Retina (tissue), 1 donor: ENCODE data around the gene RAB4A.
A peak's percentile ranks its signal among the peaks of the same experiment; 100 is the strongest.
"Not testable (repeated sequence)": the region's sequence is repeated elsewhere in the genome, so short reads cannot be mapped to it uniquely, and the experiment has no call there.

Experiments
- DNase-seq: peaks from one replicate; pipeline ENCODE4 v3.0.0-alpha.2; 2016

The RAB4A gene

DNA sequence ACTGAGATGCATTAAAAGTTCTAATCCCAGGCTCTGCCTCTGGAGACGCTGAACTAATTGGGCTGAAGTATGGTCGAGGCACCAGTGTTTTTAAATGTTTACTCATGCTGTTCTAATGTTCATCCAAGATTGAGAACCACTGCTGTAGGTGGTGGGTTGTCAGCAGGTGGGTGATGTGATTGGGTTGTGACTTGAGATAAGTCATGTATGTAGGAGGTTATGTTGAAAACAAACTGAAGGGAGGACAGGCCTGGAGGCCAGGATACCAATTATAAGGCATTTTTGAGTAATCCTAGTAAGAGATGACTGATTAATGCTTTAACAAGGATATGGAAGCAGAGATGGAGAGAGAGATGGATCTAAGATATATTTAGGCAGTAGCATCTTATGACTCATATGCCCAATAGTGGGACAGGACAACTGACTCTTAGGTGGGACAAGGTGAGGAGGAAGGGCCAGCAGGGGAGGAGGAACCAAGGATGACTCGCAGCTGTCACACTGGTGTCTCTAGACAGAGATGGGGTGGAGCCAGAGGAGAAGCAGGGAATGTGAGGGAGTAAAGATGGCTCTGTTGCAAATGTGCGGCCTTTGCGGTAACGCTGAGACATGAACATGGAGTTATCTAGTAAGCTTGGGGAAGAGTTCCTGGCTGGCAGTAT, 29.3 kb downstream of the RAB4A start:
- no peak for DNase-seq

GRCh38 chr1:229302740-229303139, 31.8 kb downstream of the RAB4A start:
- no peak for DNase-seq

GRCh38 chr1:229303855-229304254, 32.9 kb downstream of the RAB4A start:
- DNase-seq = no peak

DNA sequence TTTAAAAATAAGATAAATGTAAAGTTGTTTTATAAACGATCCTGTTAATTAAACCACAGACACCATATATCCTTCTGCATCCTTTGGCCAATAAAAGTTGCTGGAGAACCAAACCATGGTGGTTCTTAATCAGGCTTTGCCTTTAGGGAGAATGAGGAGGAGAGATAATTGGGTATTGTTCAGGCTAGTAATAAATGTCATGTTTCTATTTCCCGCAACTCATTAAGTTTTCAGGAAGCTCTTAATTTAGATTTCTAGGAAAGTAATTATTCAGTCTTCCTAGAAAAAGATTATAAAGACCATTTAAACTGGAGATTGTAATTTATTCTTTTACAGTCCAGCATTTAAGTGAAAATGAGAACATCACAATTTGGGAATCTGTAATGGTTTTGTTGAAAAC, 34.5 kb downstream of the RAB4A start:
- DNase-seq = no peak

DNA sequence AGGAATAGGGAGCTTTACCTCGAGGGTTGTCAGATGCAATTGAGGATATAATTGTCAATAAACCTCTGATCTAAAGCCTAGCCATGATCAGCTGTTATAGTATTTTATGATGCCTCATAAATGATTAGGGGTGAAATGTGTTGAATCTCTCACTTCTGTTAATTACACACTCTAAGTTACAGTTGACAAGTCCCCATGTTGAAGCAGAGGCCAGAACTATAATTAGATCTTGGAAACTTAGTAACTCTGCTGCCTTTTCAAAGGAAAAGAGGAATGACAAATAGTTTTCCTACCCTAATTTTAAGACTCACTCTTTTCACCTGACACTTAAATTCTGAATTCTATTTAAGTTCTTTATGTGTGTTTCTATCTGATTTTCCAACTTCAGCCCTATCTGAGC, 38.2 kb downstream of the RAB4A start:
- DNase-seq = no peak

DNA sequence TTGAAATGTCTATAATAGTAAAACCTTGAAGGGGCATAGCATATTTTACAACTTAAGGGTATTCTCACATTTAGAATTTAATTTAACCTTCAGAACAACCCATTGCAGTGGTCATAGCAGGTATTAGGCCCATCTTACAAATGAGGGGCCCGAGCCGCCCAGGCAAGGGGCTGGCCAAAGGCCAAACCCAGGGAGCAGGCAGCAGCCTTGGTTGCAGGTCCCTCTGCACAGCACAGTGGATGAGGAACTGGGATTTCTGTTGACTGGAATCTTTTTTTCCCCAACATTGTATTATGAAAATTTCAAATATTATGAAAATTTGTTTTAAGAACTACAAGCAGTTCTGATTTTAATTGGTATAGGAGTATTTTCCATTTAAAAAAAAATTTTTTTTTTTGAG, 38.8 kb downstream of the RAB4A start:
- no peak for DNase-seq

DNA sequence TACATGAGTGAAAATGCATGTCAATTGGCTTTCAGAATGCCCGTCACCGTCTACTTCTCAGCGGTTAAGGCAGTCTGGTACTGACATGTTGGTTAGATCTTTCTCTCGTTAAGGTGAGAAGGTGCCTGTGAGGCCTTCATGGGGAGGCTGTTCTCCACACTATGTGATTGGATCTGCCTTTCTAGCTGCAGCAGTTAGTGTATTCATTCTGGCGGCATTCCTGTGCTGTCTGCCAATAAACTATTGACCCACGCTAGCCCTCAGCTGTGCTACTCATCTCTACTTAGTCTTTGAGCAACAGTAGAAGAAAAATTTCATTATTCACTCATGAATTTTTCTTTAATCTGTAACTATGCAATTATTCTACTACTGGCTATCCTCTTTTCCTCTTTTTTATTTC, 39.9 kb downstream of the RAB4A start:
- no peak for DNase-seq

DNA sequence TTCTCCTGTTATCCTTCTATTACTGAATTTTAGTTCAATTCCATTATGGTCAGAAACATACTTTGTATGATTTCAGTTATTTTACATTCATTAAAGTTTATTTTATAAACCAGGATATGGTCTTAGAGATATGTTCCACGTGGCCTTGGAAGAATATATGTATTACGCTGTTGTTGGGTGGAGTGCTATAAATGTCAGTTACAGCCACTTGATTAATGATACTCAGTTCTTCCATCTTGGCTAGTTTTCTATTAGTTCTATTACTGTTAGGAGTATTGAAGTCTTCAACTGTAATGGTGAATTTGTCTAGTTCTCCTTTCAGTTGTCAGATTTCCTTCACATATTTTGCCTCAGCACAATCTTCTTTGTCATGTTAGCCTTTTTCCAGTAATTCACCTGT, 45.3 kb downstream of the RAB4A start:
- DNase-seq = no peak

- DNase-seq = no peak
Observed at GRCh38 chr1:229318056-229318455, 47.1 kb downstream of the RAB4A start.

GRCh38 chr1:229319487-229319886, 48.6 kb downstream of the RAB4A start:
- no peak for DNase-seq

GRCh38 chr1:229323201-229323600, 52.3 kb downstream of the RAB4A start:
- no peak for DNase-seq

- DNase-seq = no peak
Observed at GRCh38 chr1:229323885-229324553, 53.1 kb downstream of the RAB4A start.

DNA sequence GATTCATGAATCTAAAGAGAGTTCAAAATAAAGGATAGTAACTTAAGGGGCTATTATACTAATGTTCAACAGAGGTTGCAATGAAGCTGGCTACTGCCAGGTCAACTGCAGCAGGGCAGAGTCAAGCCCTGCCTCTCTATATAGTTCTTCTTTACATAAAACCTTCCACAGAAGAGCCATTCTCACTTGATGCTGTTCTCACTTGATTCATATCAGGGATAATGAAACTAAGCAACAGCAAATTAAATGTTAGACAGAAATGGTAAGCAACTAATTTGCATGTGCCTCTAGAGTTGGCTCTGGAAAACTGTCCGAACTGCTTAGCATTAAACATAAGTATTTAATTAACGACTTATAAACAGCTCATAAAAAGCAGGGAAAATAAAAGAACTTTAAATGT, 54.5 kb downstream of the RAB4A start:
- DNase-seq = no peak

DNA sequence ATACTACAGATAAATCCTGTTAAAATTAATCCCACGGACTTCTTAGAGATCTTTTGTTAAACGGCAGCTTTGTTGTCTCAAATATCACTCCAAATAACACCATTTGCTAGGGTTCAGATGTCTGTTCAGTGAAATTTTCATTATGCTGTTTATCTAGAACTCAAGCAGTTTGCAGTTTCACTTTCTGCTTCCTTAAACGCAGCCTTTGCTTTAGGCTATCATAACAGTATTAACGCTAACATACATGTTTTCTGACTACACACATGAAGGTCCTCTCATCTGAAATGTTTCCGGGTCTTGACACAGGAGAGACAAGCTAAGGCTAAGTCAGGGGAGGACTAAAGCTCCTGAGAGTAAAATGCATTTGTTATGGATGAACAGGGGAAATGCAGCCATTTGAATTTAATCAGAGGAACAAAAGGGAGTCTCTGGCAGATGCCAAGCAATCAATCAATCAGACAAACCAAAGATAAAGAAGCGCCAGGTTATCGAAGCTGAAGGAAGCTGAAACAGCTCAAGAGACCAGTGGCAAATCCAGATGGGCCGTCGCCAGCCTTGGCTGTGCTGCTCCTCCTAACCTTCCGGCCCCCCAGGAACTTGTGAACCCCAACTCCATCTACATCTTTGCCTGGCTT, 55.1 kb downstream of the RAB4A start:
- peak; percentile 11 for DNase-seq

- DNase-seq = no peak
Observed at GRCh38 chr1:229326601-229327000, 55.7 kb downstream of the RAB4A start.

DNA sequence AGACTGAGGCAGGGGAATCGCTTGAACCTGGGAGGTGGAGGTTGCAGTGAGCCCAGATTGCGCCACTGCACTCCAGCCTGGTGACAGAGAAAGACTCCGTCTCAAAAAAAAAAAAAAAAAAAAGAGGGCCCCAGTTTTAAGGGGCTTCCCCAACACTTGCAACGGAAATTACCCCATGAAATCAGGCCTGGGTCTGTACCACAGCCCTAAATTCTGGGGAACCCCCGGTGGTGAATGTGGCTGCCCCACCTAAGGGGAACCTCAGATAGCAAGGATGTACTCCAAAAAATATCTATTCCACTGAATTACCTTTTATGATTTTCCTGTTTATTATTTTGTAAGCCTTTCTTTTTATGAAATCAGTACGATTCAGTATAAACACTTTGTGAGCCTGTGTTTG, 56.9 kb downstream of the RAB4A start:
- not testable (repeated sequence) for DNase-seq

GRCh38 chr1:229328598-229329362, 57.9 kb downstream of the RAB4A start:
- DNase-seq = no peak

- DNase-seq = no peak
Observed at GRCh38 chr1:229334269-229334668, 63.4 kb downstream of the RAB4A start.

DNA sequence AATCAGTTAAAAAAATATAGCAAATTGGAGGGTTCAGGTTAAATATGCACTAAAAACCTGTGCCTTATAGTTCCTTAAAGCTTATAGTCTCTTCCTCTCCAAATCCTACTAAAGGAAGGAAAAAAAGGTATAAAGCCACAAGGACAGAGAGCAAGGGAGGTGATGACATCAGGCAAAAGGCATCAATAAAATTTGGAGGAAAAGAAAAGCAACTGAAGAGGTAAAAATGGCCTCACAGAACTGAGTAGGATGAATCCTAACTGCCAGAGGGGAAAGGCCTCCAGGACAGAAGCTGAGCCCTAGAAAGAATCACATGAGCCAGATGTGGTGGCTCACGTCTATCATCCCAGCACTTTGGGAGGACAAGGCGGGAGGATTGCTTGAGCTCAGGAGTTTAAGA, 63.8 kb downstream of the RAB4A start:
- DNase-seq = no peak

DNA sequence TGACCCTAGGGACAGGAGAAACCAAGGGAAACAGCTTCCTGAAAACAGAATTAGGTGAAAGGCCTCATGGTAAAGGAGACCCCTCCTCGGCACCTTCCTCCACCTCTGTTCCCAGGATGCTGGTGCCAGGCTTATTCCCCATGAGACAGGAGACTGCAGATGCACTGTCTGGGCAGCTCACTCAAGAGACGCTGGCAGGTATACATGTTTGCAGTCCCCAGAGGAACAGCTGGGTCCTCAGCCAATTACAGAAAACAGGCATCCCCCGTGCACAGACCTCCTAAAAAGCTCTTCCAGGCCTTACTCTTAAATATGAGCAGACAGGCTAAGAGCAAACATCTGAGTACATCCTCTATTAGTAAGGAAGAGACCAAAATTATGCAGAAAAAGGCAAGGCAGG, 65.4 kb downstream of the RAB4A start:
- peak; percentile 18 for DNase-seq

- DNase-seq = no peak
Observed at GRCh38 chr1:229339086-229339485, 68.2 kb downstream of the RAB4A start.

DNA sequence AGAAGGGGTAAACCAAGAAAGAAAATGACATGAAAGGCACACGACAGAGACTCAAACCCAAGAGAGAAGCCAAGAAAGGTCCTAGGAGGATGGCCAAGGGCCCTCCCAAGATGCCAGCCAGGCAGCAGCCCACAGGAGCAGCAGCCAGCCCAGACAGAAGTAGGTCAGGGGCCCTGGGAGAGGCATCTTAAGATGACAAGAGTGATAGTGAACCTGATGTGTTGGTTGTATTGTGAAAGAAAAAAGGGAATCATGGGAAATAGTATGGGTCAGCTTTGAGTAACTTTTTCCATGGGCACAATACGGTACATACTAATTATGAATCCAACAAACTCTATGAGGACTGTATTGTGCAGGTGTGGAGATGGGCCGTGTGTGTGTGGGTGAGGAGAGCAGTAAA, 68.6 kb downstream of the RAB4A start:
- peak; percentile 29 for DNase-seq

DNA sequence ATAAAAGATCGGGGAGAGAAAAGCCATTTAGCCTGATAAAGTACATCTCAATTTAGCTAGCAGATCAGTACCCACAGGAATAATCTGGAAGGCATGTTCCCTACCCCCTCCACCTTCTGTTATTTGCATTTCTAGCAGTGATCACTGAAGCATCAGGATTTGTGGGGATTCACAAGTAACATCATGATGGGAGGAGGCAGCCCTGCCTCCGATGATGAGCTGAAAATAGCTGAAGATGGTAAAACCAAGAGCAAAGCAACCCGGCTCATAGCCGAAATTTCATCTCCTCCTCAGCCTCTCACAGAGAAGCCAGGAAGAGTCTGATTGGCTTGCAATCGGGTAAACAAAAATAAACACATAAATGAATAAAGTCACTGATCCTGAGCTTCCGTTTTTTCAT, 69.6 kb downstream of the RAB4A start:
- no peak for DNase-seq
